NCI-H1694 (cell line): ENCODE data around the gene EMX2.
A peak's percentile ranks its signal among the peaks of the same experiment; 100 is the strongest.
"Not testable (repeated sequence)": the region's sequence is repeated elsewhere in the genome, so short reads cannot be mapped to it uniquely, and the experiment has no call there.

ENCODE experiments used
- DNase-seq: peaks from one replicate; lab custom pipeline; 2025; lab: John Stamatoyannopoulos, UW

EMX2 gene

DNA sequence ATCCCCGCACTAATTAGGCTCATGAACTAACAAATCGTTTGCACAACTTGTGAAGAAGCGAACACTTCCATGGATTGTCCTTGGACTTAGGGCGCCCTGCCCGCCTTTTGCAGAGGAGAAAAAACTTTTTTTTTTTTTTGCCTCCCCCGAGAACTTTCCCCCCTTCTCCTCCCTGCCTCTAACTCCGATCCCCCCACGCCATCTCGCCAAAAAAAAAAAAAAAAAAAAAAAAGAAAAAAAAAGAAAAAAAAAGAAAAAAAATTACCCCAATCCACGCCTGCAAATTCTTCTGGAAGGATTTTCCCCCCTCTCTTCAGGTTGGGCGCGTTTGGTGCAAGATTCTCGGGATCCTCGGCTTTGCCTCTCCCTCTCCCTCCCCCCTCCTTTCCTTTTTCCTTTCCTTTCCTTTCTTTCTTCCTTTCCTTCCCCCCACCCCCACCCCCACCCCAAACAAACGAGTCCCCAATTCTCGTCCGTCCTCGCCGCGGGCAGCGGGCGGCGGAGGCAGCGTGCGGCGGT, at the start of gene EMX2:
EMX2 (plus strand) TSS at position 41 of the 519 bp plus-strand sequence. CDS start 522 bp downstream, outside the sequence.
- no peak for DNase-seq

DNA sequence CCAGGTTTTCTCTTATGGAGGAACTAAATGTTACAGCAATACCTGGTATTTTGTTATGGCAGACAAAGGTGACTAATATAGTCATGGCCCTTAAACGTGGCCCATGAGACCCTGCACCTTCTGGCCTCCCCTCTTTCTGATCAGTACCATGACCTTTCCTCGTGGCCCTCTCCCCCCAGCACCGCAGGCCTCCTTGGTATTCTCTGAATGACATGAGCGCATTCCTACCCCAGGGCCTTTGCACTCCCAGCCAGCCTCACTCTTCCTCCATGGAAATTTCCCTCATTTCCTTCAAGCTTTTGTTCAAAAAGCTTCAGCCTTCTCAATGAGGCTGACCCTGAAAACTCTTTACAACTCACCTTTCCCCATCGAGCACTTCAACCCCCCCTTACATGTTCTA, 46.5 kb upstream of the EMX2 start:
- DNase-seq: no peak

DNA sequence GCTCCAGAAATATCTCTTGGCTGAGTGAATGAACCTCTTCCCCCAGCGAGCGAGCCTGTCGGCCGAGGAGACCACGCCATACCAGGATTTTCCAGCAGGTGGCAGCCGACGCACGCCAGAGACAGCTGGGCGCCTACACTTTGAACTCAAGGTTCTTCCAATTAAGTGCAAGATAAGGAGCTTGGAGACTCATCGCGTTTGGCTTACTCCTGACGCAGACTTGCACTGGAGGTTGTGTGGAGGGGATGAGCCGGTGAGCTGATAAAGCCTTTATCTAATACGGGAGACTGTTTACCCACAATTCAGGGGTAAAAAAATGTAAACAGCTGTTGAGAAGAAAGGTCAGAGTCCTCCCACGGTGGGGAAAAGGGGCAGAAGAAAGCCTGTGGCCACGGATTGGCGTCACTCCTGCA, 45.9 kb upstream of the EMX2 start:
- DNase-seq: peak; percentile 21

DNA sequence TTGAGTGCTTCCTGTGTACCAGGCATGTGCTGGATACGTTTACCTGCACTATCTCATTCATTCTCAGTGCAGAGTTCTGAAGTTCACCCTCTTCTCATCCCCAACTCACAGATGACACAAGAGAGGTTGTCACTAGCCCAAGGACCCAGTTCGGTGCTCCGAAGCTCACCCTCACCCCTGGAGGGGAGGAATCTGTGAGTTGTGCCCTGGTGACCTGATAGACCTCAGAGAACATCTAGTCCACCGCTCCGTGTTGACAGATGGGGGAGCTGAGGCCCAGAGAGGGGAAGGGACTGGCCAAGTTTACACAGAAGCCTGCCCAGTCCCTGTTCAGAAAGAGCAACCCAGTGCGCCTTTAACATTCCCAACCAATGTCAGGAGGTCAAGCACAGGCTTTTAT, 44.8 kb upstream of the EMX2 start:
- DNase-seq: no peak

DNA sequence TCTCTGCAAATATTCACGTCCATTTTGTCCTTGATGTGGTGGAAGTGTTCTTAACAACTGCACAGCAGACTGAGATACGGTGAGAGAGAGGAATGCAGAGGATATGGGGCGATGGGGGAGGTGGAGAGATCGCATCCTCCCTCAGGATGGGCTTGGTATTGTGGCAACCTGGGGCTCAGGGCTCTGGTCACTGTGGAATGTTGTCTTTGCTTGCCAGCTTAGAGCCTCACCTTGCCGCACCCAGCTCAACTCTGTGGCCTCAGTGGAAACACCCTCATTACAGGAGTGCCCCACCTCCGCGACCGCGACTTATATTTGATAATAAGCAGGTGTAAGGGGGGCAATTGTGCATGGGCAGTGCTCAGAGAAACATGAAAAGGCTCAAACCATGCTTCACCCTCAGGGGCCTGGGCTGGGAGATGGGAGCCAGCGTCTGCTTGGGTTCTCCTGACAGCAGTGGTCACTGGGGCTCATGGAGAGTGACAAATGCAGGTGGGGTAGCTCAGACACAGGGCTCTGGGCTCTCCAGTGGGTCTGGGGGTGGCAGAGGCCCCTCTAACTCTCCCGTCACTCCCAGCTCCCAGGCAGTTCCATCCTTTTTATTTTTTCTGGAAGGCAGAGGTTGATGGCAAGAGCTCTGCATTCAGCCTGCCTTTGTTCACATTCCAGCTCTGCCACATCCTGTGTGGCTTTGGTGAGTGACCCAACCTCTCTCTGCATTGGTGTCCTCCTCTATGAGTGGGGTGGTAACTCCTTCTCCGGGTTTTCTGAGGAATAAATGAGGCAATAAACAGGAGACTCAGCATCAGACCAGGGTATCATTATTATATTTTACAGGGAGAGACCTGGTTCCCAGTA, 43.1 kb upstream of the EMX2 start:
- DNase-seq: no peak

DNA sequence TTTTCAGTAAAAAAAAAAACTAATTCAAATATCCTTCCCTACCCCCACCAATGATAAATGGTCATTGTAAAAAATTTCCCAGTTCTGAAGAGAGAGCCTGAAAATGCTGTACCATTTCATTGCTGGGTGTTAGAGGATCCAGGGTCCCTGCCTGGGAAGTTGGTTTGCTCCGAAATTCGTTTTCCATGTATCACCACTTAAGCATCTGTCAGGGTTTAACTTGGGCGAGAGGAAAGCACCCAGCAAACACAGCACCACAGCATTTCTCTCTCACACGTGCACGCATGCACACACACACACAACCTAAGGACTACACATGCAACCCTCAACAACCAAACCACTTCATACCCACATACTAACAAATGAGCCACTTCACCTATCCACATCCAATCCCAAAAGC, 42.1 kb upstream of the EMX2 start:
- DNase-seq: no peak

DNA sequence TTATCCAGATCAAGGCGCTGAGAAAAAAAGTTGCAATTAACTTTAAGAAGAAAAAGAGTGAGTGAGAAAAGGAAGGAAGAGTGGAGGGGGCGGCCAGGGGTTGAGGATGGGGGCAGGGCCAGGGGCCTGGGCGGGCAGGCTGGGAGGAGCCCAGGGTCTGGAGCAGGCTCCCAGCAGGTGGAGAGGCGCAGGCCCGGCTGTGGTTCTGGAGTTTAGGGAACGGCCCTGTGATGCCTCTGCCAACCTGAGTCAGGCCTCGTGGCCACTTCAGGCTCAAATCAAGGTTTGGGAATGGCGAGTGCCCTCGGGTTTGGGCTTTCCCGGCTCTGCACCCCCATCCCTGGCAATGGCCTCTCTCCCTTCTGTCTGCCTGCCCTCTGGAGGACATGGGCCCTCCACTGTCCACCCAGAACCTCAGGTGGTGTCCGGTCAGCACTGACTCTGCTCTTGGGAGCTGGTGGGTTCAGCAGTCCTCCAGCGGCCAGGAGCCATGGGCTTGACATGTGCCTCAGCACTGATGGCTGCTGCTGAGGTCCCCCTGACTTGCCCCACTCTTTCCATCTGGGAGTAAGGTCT, 41.0 kb upstream of the EMX2 start:
- no peak for DNase-seq

DNA sequence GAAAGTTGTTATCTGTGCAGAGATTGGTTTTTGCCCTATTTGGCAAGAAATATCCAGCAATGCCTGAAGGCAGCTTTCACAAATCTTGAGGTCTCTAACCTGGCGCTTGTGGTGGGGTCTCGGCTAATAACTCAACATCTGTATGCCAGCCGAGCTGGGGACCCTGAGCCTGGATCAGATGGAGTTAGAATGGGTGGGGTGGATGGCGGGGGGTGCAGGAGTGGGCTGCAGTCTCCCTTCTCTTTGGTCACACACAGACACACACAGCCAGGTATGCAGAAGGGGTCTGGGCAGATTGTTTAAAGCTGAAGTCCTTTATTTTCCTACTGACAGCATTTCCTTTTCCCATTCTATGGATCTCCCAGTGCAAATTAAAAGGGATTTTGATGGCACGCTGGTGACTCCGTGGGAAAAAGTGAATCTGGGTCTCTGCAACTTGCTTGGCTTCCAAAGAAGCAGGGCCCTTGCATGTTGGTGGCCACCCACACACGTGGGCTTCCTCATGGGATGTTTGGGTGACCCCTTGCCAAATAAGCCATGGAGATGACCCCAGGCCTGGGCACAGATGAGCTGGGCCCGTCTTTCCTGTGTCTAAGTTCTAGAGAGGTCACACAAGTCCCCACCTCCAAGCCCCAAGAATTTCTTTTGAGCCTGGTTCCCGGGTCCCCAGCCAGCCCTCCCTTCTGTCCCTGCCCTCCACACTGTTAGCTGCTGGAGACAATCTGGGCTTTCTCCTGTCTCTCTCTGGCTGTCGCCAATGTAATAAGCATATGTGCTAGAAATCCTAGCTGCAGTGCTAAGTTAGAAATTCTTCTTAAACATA, 39.9 kb upstream of the EMX2 start:
- no peak for DNase-seq

DNA sequence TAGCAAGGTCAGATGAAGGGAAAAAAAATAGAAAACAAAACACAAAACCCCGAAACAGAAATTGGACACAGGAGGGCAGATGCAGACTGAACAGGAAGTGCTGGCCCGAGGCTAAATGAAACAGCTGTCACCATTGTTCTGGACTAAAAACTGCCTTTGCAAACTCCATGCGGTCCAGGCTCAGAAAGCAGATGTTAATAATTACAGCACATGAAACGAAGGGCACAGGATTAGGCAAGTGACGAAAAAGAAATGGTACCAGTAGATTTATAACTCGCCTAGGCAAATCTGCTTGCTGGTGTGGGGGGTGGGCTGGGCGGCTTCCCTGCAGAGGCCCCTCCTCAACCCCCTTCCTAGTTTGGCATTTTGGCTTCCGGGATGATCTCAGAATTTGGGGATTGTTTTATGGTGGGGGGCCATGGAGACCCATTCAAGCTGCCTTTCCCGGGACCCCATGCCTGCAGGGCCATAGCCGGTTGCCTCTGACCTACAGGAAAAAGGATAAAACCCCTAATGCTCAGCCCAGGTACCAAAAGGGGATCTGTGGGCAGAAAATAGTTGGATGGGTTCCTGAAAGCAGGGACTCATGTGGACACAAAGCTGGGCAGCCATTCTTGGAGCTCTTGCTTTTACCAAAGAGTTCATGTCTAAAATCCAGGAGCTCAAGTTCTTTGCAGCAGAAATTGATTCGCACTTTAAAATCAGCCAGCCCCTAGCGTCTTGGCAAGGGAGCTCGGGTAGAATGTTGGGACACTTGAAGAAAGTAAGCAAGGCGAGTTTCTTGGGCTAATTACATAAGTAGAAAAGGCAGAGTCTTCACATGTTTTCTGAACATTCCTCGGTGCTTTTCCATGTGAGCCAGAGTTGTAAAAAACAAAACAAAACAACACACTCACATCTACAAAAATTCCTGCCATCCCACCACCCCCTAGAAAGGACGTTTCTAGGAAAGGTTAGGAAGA, 39.0 kb upstream of the EMX2 start:
- peak; percentile 31 for DNase-seq

DNA sequence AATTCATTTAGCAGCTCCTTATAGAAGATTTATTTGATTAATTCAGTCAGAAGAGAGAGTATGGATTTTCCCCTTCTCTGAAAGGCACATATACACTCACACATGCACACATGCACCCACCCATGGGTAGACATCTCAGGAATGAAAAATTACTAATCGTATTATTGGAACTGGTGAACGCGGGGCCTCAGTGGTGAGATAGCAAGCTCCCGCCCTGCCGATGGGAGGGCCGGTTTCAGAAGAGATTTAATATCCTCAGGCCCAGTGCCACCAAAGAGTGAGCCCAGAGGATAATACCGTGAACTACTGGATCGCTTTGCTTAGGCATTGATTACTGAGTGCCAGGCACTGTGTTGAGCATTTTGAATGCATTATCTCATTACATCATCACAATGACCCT, 38.0 kb upstream of the EMX2 start:
- DNase-seq: no peak

DNA sequence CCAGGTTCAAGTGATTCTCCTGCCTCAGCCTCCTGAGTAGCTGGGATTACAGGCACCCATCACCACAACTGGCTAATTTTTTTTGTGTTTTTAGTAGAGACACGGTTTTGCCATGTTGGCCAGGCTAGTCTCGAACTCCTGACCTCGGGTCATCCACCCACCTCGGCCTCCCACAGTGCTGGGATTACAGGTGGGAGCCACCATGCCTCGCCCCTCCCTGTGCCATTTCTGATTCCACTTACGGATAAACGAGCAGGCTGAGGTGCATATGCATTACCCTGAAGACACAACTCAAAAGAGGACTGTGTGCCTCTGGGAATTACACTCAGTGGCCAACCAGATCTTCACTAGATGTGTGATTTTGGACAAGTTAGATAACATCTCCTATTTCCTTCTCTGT, 35.5 kb upstream of the EMX2 start:
- DNase-seq: not testable (repeated sequence)

DNA sequence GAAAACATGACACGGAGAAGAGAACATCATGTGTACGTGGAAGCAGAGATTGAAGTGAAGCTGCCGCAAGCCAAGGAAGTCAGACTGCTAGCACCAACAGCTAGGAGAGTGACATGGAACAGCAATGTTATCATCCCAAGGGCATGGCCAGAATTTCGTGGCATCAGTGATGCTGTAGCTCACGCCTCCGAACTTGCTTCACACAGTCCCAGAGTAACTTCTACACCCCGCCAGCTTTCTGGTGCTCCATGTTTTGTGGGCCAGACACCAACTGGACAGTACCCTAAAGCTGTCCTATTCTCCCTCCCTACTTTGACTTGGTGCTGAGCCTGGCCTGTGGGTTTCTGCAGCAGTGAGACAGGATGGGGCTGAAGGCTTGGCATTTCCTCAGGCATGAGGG, 33.0 kb upstream of the EMX2 start:
- DNase-seq: no peak

DNA sequence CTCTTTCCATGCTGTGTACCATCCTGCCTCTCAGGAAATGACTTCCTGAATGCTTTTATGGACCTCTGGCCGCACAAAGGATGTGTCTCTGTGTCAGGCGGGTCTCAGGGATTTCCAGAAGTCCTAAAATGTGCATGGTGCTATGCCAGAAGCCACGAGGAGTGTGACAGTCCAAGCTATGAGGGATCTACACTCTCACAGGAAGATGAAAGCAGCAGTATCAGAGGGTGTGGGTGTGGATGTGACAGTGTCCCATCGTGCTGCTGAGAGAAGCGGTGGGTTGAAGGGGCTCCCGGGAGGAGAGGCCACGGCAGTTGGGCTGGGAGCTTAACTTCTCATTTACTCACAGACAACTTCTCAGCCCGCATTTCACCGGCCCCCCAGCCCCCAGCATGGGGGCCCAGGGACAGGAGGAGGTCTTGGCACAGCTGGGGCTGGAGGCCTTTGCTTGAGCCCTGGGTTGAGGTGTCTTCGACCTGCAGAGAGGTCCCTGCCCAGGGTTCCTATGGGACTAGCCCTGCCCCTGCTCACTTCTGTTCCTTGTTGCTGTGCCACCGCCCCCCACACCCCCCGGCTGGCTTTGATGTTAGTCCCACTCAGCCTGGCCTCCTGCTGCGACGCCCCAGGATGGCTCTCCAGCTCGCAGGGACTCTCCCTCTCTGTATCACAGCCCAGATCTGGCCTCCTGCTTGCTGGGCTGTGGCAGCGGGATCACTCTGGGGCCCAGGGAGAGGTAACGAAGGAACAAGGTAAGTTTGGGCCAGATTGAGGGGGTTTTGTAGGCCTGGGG, 30.8 kb upstream of the EMX2 start:
- DNase-seq: no peak

DNA sequence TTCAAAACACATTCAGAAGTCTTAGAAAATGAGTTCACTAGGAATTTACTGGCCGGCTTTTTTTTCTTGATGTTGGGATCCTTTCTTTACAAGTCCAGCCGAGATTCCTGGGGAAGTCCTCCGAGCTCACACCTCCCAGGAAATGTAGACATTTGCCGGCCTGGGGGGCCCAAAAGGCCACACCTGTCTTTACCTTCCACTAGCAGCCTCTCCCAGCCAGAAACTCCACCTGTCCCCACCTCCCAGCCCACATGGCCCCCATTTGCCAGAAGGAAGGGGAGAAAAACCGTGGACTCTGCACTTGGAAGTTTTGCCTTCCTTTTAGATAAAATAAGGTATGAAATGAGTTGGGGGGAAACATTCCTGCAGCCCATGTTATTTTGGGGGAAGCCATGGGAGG, 27.6 kb upstream of the EMX2 start:
- DNase-seq: no peak

DNA sequence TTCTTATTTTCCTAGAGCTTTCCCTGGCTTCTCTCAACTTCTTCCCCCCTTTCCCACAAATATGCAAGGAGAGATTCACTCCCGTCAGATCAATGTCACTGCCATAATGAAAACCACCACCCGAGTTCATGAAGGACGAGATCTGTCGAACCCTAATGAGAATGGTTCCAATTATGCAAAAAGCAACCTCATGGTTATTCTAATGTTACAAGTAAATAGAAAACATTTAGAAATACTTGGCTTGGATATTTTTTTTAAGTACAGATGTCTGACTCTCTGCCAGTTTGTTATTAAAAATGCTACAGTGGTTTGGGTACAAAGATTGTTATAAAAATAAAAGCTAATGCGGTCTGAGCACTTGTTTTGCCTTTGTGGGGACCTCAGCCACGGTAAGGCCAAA, 25.9 kb upstream of the EMX2 start:
- no peak for DNase-seq

DNA sequence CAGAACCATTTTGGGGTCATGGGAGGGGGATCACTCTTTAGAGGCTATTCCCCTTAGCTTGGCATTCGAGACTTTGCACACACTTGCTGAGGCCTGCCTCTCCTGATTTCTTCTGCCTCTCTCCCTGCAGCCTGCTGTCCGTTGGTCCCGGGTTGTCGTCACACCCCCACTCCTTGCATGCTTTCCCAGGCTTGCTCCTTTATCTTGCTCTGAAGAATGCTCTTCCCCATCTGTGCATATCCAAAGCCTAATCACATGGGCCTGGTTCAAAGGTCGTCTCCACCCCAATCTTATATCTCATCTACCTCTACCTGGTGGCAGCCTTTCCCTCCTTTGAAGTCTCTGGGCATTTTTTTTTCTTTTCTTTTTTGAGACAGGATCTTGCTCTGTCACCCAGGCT, 24.3 kb upstream of the EMX2 start:
- DNase-seq: no peak

DNA sequence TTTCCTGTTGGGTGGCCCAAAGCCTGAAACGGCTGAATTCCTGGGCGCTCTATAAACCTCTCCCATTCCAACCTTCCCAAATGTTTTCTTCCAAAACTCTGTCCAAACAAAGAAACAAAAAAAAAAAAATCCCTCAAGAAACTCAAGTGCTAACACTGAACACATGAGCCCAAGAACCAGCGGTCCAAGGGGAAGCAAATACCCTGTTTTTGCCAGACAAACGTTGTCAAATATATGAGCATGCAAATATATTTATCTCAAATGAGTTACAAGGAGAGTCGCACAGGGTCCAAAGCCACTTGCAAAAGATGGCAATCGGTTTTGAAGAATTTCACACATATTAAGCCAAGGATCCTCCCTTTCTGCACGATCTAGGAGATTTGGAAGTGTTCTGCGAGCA, 23.3 kb upstream of the EMX2 start:
- no peak for DNase-seq

DNA sequence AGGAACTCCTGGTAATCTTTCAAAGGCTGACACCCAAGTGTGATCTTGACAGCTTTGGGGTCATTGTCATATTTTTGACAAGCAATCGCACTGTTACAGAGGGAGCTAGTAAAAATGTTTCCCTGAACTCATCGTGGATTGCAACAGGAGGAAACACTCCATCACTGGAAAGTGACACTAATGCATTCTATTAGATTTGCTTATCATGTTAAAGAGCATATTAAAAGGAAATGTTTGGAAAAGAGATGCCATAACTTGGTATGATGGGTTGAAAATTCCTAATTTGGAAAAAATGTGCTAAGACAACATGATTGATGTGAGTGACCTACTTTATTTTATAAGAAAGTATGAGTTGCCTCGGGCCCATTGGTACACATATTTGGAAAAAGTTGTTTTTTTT, 22.7 kb upstream of the EMX2 start:
- DNase-seq: no peak

DNA sequence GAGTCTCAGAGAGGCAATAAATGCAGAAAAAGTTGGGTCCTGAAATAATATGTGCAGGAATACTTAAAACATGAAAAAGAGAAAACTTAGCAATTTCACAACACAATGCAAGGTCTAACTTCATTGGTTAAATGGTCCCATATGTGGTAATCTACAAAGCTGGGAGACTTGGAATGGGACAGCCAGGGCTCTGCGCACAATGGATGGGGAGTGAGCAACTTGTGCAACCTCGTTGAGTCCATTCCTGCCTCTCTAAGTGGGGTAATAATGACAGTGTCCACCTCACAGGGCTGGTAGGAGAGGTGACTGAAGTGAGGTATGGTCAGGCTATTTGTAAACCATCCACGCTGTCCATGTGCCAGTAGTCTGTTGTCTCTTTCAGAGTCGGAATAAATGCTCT, 11.8 kb upstream of the EMX2 start:
- no peak for DNase-seq

DNA sequence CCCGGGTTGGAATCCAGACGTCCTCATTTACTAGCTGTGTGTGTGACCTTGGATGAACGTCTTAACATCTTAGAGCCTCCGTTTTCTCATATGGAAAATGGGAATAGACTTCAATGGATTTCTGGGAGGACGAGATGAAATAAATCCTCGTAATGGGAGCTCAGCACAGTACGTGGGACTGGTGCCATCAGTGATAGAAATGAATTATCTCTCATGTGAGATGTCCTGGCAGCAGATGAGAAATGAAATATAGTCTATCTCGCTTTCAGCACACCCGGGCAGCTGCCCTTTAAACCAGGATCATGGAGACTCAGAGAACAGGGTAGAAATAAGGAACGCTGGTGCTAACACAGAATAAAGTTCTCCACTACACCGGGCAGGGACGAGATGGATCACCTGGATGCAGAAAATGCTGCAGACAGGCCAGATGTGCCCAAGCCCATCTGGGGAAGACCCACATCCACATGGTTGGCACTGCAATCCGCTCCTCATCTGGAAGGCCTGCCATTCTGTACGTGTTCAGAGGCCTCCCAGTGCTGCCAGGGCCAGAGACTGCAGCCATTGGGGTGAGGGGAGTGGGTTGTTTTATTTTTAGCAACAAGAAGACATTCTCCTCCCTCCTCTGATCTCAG, 11.1 kb upstream of the EMX2 start:
- no peak for DNase-seq
